GM08714 (cell line): ENCODE data around the gene XXYLT1.
"Not testable (repeated sequence)": the region's sequence is repeated elsewhere in the genome, so short reads cannot be mapped to it uniquely, and the experiment has no call there.

Source experiments
- H3K4me3 ChIP-seq: fragments of 200-500 bp; sonication (Bioruptor generic); 2 replicates; pipeline ENCODE4 v1.5.1; 2014; ENCODE audit warnings: mild to moderate bottlenecking, low read length, inconsistent platforms
- ZNF274 ChIP-seq: IDR thresholded peaks from 2 replicates; pipeline ENCODE4 v1.6.1; 2012; ENCODE audit warnings: mild to moderate bottlenecking, low read depth, low read length

The XXYLT1 gene

GRCh38 chr3:195238081-195238571, 32.8 kb downstream of the XXYLT1 start:
- H3K4me3 ChIP-seq = no peak overlapping the region
- TF ChIP-seq ZNF274 = no peak

- no peak overlapping the region for H3K4me3 ChIP-seq
- TF ChIP-seq ZNF274 = no peak
These were observed 34.0 kb downstream of the XXYLT1 start for GRCh38 chr3:195236801-195237570.

- no peak for TF ChIP-seq ZNF274
- no peak overlapping the region for H3K4me3 ChIP-seq
These were observed 34.7 kb downstream of the XXYLT1 start for GRCh38 chr3:195236076-195236798.

- H3K4me3 ChIP-seq = no peak overlapping the region
- no peak for TF ChIP-seq ZNF274
These were observed 40.7 kb downstream of the XXYLT1 start for GRCh38 chr3:195230244-195230643.

GRCh38 chr3:195228886-195229285, 42.1 kb downstream of the XXYLT1 start:
- not testable (repeated sequence) for H3K4me3 ChIP-seq

- H3K4me3 ChIP-seq = no peak overlapping the region
- no peak for TF ChIP-seq ZNF274
These were observed 43.1 kb downstream of the XXYLT1 start for GRCh38 chr3:195227871-195228270.

GRCh38 chr3:195226900-195227447, 44.0 kb downstream of the XXYLT1 start:
- H3K4me3 ChIP-seq = no peak overlapping the region
- no peak for TF ChIP-seq ZNF274

- no peak for TF ChIP-seq ZNF274
- H3K4me3 ChIP-seq = no peak overlapping the region
These were observed 44.5 kb downstream of the XXYLT1 start for GRCh38 chr3:195226445-195226844.

GRCh38 chr3:195224980-195225580, 45.9 kb downstream of the XXYLT1 start:
- no peak overlapping the region for H3K4me3 ChIP-seq
- no peak for TF ChIP-seq ZNF274

- H3K4me3 ChIP-seq = no peak overlapping the region
- no peak for TF ChIP-seq ZNF274
These were observed 46.6 kb downstream of the XXYLT1 start for GRCh38 chr3:195224156-195224979.

- no peak for TF ChIP-seq ZNF274
These were observed 48.9 kb downstream of the XXYLT1 start for GRCh38 chr3:195221876-195222617.

GRCh38 chr3:195221015-195221853, 49.7 kb downstream of the XXYLT1 start:
- no peak overlapping the region for H3K4me3 ChIP-seq
- TF ChIP-seq ZNF274 = no peak

More at GRCh38 chr3:195221876-195222617, 48.9 kb downstream of the XXYLT1 start:
- no peak overlapping the region for H3K4me3 ChIP-seq
